Neutrophil (primary cell): ENCODE measurements around the gene TTC1.
A peak's percentile ranks its signal among the peaks of the same experiment; 100 is the strongest.

Experiments used
- H3K27ac ChIP-seq: fragments of 200-600 bp; sonication (generic); 2 replicates; pipeline ENCODE4 v1.5.1; 2016; ENCODE audit warnings: mild to moderate bottlenecking, moderate library complexity
- H3K27me3 ChIP-seq: fragments of 200-600 bp; sonication (generic); 2 replicates; pipeline ENCODE4 v1.6.0; 2016; ENCODE audit warnings: mild to moderate bottlenecking
- H3K36me3 ChIP-seq: fragments of 200-600 bp; sonication (generic); 2 replicates; pipeline ENCODE4 v1.5.1; 2017
- H3K4me1 ChIP-seq, 2 experiments: fragments of 200-600 bp in 1 of 2; sonication (generic) in 1 of 2; 1 replicate in 1 of 2; 2 replicates in 1 of 2; pipeline versions ENCODE4 v1.5.1 to v1.6.1; 2013 to 2016; ENCODE audit warnings: low read depth in 1 of 2, low read length in 1 of 2, mild to moderate bottlenecking in 1 of 2, moderate library complexity in 1 of 2; ENCODE audit not compliant: control insufficient read depth in 1 of 2, insufficient read depth in 1 of 2
- H3K4me3 ChIP-seq, 2 experiments: fragments of 200-600 bp in 1 of 2; sonication (generic) in 1 of 2; 1 replicate in 1 of 2; 2 replicates in 1 of 2; pipeline ENCODE4 v1.5.1; 2013 to 2016; ENCODE audit warnings: low read depth in 1 of 2, low read length in 1 of 2, mild to moderate bottlenecking in 1 of 2, moderate library complexity in 1 of 2
- H3K9me3 ChIP-seq: fragments of 200-600 bp; sonication (generic); 2 replicates; pipeline ENCODE4 v1.5.1; 2016
- TF ChIP-seq, protein P1 (sequence below): fragments of 200-600 bp; sonication (generic); IDR thresholded peaks from 2 replicates; pipeline ENCODE4 v1.5.1; 2016; ENCODE audit warnings: antibody characterized with exemption

The TTC1 gene

DNA sequence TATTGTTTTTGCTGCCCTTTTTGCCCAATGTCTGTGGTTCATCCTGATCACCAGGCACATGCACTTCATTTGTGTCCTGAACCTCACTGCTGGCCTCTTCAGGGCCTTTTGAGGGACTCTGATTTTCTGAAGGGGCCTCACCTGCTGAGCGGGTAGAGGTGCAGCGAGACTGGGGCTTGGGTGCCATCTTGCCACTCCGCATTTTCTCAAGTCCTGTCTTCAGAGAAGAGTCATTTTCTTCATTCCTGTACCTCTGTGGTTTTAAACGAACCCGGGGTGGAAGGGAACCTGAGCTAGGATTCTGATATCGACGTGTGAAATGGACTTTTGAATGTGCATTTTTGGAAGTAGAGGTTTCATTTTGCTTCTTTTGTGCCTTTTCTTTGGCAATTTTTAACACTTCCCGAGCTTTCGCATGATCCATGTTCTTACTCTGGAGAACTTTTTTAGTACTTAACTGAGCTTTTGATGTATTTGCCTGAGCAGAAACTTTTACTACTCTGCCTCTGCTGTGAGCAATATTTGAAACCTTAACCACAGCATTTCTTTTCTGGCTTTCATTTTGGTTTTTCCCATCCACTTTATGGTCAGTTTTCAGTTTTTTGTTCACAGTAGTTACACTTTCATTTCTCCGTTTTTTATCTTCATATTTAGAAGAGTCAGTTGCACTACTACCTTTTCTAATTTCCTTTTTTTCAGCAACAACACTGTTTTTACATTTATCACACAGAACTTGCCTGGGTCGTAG is 84.2 kb downstream of the TTC1 start:
- Histone ChIP-seq H3K27ac (no peak overlapping the region), H3K4me1 (peaks cover 6% of the 10 kb centered on the region in 2 experiments), H3K27me3 (no peaks in the 10 kb centered on the region), H3K4me3 (no peak overlapping the region), H3K9me3 (no peaks in the 10 kb centered on the region), H3K36me3 (peaks cover 26% of the 10 kb centered on the region)
- TF ChIP-seq, protein P1, sequence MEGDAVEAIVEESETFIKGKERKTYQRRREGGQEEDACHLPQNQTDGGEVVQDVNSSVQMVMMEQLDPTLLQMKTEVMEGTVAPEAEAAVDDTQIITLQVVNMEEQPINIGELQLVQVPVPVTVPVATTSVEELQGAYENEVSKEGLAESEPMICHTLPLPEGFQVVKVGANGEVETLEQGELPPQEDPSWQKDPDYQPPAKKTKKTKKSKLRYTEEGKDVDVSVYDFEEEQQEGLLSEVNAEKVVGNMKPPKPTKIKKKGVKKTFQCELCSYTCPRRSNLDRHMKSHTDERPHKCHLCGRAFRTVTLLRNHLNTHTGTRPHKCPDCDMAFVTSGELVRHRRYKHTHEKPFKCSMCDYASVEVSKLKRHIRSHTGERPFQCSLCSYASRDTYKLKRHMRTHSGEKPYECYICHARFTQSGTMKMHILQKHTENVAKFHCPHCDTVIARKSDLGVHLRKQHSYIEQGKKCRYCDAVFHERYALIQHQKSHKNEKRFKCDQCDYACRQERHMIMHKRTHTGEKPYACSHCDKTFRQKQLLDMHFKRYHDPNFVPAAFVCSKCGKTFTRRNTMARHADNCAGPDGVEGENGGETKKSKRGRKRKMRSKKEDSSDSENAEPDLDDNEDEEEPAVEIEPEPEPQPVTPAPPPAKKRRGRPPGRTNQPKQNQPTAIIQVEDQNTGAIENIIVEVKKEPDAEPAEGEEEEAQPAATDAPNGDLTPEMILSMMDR = no peak

DNA sequence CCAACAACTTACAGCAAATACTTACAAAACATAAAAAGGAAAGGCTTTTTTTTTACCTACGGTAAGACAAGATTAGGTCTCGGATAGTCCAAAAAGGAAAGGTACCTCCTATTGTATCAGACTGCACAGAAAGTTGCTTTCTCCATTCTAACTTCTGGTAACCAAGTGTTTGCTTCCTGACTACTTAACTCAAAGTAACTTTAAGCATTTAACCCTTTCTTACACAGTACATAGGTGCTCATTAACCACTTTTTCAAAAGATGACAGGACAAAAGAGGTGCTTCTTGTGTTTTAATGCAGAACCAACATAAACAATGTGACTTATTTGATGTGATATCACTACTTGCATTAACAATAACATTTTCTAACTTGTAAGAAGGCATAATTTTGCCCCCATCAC is 87.2 kb downstream of the TTC1 start:
- Histone ChIP-seq H3K9me3 (no peaks in the 10 kb centered on the region), H3K36me3 (peaks cover 20% of the 10 kb centered on the region), H3K27me3 (no peaks in the 10 kb centered on the region), H3K4me3 (no peak overlapping the region), H3K4me1 (peaks cover 23 to 30% of the 10 kb centered on the region in 2 experiments), H3K27ac (no peak overlapping the region)
- TF ChIP-seq, protein P1 = no peak

DNA sequence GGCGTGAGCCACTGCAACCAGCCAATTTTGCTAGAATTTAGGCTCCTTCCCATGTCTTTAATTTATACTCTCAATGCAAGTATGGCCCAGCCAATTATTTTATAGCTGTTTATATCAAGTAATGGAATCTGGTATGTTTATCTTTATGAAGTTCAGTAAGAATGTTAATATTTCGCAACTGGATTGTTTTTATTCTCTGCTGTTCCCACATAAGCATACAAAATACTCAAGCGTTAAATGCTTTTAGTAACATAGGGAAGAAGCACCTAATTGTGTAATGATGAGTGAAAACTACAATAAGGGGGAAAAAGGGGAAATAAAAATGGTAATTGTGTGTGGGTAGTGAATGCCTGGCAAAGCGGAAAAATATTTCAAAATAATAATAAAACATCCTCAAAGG is 89.1 kb downstream of the TTC1 start:
- no peaks in the 10 kb centered on the region for H3K27me3 ChIP-seq
- H3K27ac ChIP-seq = peak overlapping the region; percentile 67
- TF ChIP-seq, protein P1 = no peak
- H3K9me3 ChIP-seq = no peaks in the 10 kb centered on the region
- H3K4me3 ChIP-seq = no peak overlapping the region
- H3K4me1 ChIP-seq = peaks cover 38 to 45% of the 10 kb centered on the region in 2 experiments
- peaks cover 10% of the 10 kb centered on the region for H3K36me3 ChIP-seq

DNA sequence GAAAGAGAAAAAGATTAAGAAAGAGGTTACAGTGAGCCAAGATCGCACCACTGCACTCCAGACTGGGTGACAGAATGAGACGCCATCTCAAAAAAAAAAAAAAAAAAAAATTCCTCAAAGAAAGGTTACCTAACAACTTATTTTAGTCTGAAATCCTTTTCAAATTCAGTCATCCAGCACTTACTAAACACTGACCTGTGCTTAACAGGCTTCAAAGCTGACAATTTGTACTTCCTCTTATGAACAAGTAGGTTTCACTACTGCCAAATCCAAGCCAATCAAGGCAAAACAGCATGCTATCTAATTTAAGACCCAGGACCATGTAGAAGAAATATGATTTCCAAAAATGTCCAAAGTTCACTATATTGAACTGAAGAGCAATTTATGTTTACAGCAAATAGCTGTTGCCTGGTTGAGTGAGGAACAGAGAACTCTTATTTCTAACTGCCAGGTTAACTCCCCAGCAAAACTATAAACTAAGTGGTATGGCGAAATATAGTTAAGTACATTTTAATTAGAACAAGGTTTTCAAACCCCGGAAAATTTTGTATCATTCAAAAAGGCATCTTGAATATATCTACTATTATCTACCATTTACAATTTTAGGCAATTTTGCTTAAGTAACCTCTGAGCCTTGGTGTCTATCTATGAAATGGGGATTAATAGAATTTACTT is 96.9 kb downstream of the TTC1 start:
- TF ChIP-seq, protein P1 = no peak
- no peaks in the 10 kb centered on the region for H3K27me3 ChIP-seq
- H3K27ac ChIP-seq = peak overlapping the region; percentile 79
- peaks cover 13% of the 10 kb centered on the region for H3K36me3 ChIP-seq
- H3K4me3 ChIP-seq = no peak overlapping the region
- no peaks in the 10 kb centered on the region for H3K9me3 ChIP-seq
- H3K4me1 ChIP-seq = peaks cover 30 to 32% of the 10 kb centered on the region in 2 experiments

DNA sequence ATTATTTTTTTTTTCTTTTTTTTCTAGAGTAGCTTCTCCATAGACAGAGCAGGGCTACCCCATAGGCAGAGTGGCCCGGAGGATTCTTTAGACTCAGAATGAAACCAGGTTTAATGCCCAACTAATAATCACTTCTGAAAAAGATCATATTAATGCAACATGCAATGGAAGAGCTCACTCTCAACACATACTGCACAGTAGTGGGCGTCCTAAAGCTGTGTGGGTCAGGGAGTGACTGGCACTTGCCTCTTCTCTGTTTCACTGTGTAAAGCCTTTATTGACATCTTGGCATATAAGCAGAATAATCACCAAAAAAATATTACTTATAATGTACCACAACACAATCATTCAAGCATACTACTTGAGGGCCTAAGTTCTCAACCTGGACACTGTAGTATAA is 99.2 kb downstream of the TTC1 start:
- Histone ChIP-seq H3K27ac (no peak overlapping the region), H3K9me3 (no peaks in the 10 kb centered on the region), H3K36me3 (peaks cover 30% of the 10 kb centered on the region), H3K4me1 (peaks cover 11 to 14% of the 10 kb centered on the region in 2 experiments), H3K4me3 (no peak overlapping the region), H3K27me3 (no peaks in the 10 kb centered on the region)
- TF ChIP-seq, protein P1 = no peak
